ENCODE measurements around the gene CEP295NL.

Gene CEP295NL

GRCh38 chr17:78933959-78934568, 31.1 kb upstream of the CEP295NL start:
- DNase-seq = peak; percentile 98
- Histone ChIP-seq H3K27ac (peak overlapping the region; percentile 96), H3K36me3 (replicated peaks) (no peaks in the 10 kb centered on the region), H3K4me3 (ENCODE audit: low read depth, low read length) (peak overlapping the region; percentile 31), H3K27me3 (replicated peaks) (no peaks in the 10 kb centered on the region)
- no peak for TF ChIP-seq CTCF (IDR thresholded peaks at IDR 0.05; ENCODE audit: low read depth, low read length, missing control alignments)
- in situ Hi-C loops (cut with HindIII; ENCODE audit: low pct_ligation_motif_present, low sequenced_read_pairs) = no loop called here

DNA sequence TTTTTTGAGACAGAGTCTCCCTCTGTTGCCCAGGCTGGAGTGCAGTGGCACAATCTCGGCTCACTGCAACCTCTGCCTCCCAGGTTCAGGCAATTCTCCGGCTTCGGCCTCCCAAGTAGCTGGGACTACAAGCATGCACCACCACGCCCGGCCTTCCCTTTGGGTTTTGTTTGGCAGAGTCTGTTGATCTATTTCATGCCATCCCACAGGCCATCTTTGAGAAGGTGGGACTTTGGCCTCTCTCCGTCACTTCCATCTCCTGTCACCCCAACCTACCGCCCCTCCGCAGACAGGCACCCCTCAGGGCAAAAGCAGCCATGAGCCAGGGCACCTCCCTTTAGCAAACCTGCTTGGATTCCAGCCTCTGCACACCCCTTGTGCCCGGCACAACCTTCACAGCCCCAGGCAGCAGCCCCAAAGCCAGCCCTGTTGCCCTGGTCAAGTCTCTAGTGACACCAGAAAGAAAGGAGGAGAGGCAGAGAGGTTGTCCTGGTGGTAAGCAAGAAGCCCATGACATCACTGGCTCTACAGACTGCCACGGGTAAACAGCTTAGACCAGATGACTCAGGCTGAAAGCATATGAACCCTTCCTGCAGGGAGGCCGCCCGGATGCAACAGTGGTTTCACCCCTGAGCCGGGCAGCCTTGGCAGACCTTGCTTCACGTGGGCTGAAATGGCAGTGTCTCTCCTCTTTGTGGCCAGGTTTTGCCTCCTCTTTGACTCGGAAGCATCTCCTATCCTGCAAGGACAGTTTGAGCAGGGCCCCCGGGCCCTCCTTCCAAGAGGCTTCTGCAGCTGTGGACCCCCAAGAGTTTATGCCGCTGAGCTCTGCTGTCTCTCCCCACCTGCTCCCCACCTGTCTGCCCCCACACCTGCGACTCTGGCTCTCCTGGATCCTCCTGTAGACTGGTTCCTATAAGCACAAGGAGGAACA, 30.3 kb upstream of the CEP295NL start:
- TF ChIP-seq CTCF (IDR thresholded peaks at IDR 0.05; ENCODE audit: low read depth, low read length, missing control alignments) = no peak
- H3K27ac ChIP-seq = peak overlapping the region; percentile 96
- in situ Hi-C loops (cut with HindIII; ENCODE audit: low pct_ligation_motif_present, low sequenced_read_pairs) = no loop called here
- H3K4me3 ChIP-seq (ENCODE audit: low read depth, low read length) = peak overlapping the region; percentile 31
- peak; percentile 98 for DNase-seq
- H3K27me3 ChIP-seq (replicated peaks) = no peaks in the 10 kb centered on the region
- no peaks in the 10 kb centered on the region for H3K36me3 ChIP-seq (replicated peaks)

DNA sequence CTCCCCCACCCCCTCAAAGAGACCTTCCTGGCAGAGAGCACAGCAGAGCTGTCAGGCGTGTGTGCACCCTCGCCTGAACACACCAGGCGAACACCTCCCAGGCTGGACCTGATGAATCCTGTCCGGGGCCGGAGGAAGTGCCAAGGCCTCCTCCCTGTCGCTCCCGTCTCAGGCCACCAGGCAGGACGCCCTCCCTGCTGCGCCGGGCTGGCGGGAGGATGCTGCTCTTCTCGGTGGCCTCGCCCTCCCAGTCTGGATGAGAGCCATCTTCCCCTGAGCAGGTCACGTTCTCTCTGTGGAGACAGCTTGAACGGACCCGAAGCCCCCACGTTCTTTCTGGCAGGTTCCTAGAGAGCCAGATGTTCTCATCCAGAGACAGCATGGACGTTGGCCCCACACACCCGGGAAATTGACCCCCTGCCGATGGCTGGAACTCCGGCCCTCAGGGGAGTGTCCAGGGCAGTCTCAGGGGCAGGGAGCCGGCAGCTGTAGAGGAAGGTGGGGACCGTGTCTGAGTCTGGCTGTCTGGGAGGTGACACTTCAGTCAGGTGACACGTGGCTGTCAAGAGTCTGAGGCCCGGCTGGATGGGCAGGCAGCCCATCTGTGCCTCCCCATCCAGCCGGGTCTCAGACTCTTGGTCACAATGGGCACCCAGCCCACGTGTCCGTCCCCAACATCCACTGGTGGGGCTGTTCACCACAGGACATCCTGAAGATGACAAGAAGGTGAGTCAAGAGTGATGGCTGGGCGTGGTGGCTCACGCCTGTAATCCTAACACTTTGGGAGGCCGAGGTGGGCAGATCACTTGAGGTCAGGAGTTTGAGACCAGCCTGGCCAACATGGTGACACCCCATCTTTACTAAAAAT, 27.1 kb upstream of the CEP295NL start:
- in situ Hi-C loops (cut with HindIII; ENCODE audit: low pct_ligation_motif_present, low sequenced_read_pairs) = no loop called here
- no peak for DNase-seq
- H3K27me3 ChIP-seq (replicated peaks) = no peaks in the 10 kb centered on the region
- TF ChIP-seq CTCF (IDR thresholded peaks at IDR 0.05; ENCODE audit: low read depth, low read length, missing control alignments) = no peak
- no peaks in the 10 kb centered on the region for H3K36me3 ChIP-seq (replicated peaks)
- H3K27ac ChIP-seq = no peak overlapping the region
- H3K4me3 ChIP-seq (ENCODE audit: low read depth, low read length) = no peak overlapping the region

- DNase-seq = peak; percentile 86
- Histone ChIP-seq H3K27me3 (replicated peaks) (no peaks in the 10 kb centered on the region), H3K4me3 (ENCODE audit: low read depth, low read length) (peak overlapping the region; percentile 61), H3K36me3 (replicated peaks) (no peaks in the 10 kb centered on the region), H3K27ac (peak overlapping the region; percentile 35)
- TF ChIP-seq CTCF (IDR thresholded peaks at IDR 0.05; ENCODE audit: low read depth, low read length, missing control alignments) = no peak
- in situ Hi-C loops (cut with HindIII; ENCODE audit: low pct_ligation_motif_present, low sequenced_read_pairs) = no loop called here
These were observed 22.9 kb upstream of the CEP295NL start for GRCh38 chr17:78925662-78926555.

DNA sequence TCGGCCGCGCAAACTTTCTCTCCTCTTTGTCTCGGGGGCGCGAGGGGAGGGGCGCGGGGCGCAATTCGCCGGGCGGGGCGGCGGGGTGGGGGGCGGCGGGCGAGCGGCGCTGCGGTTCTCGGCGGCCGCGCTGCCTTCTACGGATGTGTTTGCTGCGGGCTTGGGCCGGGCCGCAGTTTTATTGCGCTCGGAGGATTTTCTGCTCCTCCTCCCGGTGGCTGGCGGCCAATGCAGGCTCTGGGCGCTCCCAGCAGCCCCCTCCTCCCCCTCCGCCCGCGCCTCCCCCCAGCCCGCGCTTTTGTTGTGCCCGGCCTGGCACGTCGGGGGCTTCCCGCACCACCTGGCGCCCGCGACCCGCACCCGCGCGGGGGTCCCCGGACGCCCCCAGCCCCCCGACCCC, 22.2 kb upstream of the CEP295NL start, which contains the start of gene TIMP2:
Gene TIMP2, minus strand, starts transcription at position 154 of the 400 bp plus-strand sequence. CDS start 299 bp downstream, outside the sequence.
- H3K36me3 ChIP-seq (replicated peaks) = no peaks in the 10 kb centered on the region
- H3K4me3 ChIP-seq (ENCODE audit: low read depth, low read length) = peak within 1 kb of the TSS; percentile 85
- no peaks in the 10 kb centered on the region for H3K27me3 ChIP-seq (replicated peaks)
- peak within 1 kb of the TSS; percentile 35 for H3K27ac ChIP-seq
- TF ChIP-seq CTCF (IDR thresholded peaks at IDR 0.05; ENCODE audit: low read depth, low read length, missing control alignments) = peak; percentile 26
- DNase-seq = peak; percentile 75
- in situ Hi-C loops (cut with HindIII; ENCODE audit: low pct_ligation_motif_present, low sequenced_read_pairs) = no loop called here

Measured in brain microvascular endothelial cell (primary cell).